Measurements from ENCODE around the gene OVAAL.

OVAAL gene

DNA sequence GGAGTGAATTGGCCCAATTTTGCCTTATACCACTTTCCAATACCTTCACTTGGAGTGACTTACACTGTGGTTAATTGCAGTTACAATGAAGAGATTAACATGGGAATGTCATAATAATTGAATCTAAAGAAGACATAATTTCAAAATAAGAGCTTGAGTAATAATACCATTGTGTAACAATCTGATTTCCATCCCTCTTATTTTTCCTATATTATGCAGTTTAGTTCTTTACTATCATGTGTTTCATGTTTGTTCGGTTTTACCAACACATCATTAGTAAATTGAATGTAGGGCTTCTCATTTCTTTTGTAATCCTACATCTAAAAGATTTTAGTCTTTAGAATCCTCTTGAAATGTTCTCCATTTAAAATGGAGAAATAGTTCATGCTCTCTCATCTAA, 53.9 kb downstream of the OVAAL start:
- Histone ChIP-seq H3K36me3 (ENCODE audit: control insufficient read depth in 5 of 5, insufficient read depth in 5 of 5, low read length in 5 of 5) (no peaks in the 10 kb centered on the region), H3K27me3 (ENCODE audit: control insufficient read depth in 5 of 5, insufficient read depth in 4 of 5, low read length in 5 of 5) (no peaks in the 10 kb centered on the region), H3K9ac (ENCODE audit: low read length in 5 of 5) (no peak overlapping the region), H3K4me3 (ENCODE audit: low read depth in 1 of 5, low read length in 5 of 5) (no peak overlapping the region), H3K4me1 (ENCODE audit: control insufficient read depth in 5 of 5, insufficient read depth in 5 of 5, low read length in 5 of 5) (peaks cover 0 to 11% (median 4%) of the 10 kb centered on the region in 5 donors), H3K9me3 (ENCODE audit: control insufficient read depth in 5 of 5, low read length in 5 of 5) (no peaks in the 10 kb centered on the region), H3K27ac (ENCODE audit: low read depth, low read length) (no peak overlapping the region)

DNA sequence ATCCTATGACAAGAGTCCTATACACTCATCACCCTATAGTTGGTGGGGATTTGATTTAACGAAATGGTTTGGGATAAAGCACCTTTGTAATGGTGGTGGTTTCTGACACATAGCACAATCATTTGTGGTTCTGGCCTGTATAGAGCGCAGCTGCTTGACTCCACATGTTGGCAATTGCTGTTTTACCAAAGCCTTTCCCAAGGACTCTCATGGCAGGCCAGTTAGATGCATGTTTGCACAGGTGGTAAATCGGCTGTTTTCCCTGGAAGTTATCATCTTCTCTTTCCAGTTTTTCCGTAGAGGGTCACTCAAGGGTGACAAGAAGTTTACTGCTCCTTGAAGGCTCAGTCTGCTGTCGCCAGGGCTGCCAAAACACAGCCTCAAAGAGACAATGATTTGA, 56.0 kb downstream of the OVAAL start:
- no peaks in the 10 kb centered on the region for H3K9me3 ChIP-seq (ENCODE audit: control insufficient read depth in 5 of 5, low read length in 5 of 5)
- H3K4me3 ChIP-seq (ENCODE audit: low read depth in 1 of 5, low read length in 5 of 5) = no peak overlapping the region
- no peaks in the 10 kb centered on the region for H3K36me3 ChIP-seq (ENCODE audit: control insufficient read depth in 5 of 5, insufficient read depth in 5 of 5, low read length in 5 of 5)
- peaks cover 0 to 16% (median 3%) of the 10 kb centered on the region in 5 donors for H3K4me1 ChIP-seq (ENCODE audit: control insufficient read depth in 5 of 5, insufficient read depth in 5 of 5, low read length in 5 of 5)
- H3K27me3 ChIP-seq (ENCODE audit: control insufficient read depth in 5 of 5, insufficient read depth in 4 of 5, low read length in 5 of 5) = no peaks in the 10 kb centered on the region
- H3K9ac ChIP-seq (ENCODE audit: low read length in 5 of 5) = no peak overlapping the region
- no peak overlapping the region for H3K27ac ChIP-seq (ENCODE audit: low read depth, low read length)

DNA sequence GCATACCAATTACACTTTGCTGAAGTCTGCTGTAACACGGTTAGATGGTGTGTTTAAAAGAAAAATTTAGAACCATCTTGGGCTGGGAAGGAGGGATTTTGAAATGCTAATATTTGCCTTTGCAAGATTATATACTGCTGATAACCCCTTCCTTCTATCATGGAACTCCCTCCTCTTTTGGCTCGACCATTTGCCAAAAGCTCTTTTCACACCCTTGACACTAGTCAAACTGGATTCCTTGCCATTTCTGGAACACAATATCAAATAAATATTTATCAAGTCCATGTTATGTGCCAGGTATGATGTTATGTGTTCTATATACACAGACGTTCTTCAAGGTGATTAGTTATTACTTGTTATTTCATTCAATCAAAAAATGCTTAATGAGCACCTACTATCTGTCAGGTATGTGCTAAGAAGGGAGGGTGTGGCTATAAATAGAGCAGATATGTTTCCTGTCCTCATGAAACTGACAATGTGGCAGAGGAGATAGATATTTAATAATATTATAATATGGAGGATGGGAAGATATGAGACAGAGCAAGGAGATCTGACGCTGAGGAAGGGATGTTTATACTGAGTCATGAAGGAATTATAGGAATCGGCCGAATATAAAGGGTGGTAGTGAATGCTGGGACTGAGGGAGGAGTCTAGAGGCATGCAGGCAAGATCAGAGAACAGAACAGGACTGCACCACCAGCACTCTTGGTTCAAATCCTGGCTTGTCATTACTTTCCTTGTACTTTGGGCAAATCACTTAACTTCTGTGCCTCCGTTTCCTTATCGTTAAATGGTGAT, 56.9 kb downstream of the OVAAL start:
- no peak overlapping the region for H3K27ac ChIP-seq (ENCODE audit: low read depth, low read length)
- no peaks in the 10 kb centered on the region for H3K27me3 ChIP-seq (ENCODE audit: control insufficient read depth in 5 of 5, insufficient read depth in 4 of 5, low read length in 5 of 5)
- H3K4me1 ChIP-seq (ENCODE audit: control insufficient read depth in 5 of 5, insufficient read depth in 5 of 5, low read length in 5 of 5) = peaks cover 0 to 14% (median 3%) of the 10 kb centered on the region in 5 donors
- H3K4me3 ChIP-seq (ENCODE audit: low read depth in 1 of 5, low read length in 5 of 5) = no peak overlapping the region
- no peaks in the 10 kb centered on the region for H3K36me3 ChIP-seq (ENCODE audit: control insufficient read depth in 5 of 5, insufficient read depth in 5 of 5, low read length in 5 of 5)
- H3K9ac ChIP-seq (ENCODE audit: low read length in 5 of 5) = no peak overlapping the region
- no peaks in the 10 kb centered on the region for H3K9me3 ChIP-seq (ENCODE audit: control insufficient read depth in 5 of 5, low read length in 5 of 5)
